ENCODE results near the gene SORL1.
A peak's percentile ranks its signal among the peaks of the same experiment; 100 is the strongest.

The SORL1 gene

DNA sequence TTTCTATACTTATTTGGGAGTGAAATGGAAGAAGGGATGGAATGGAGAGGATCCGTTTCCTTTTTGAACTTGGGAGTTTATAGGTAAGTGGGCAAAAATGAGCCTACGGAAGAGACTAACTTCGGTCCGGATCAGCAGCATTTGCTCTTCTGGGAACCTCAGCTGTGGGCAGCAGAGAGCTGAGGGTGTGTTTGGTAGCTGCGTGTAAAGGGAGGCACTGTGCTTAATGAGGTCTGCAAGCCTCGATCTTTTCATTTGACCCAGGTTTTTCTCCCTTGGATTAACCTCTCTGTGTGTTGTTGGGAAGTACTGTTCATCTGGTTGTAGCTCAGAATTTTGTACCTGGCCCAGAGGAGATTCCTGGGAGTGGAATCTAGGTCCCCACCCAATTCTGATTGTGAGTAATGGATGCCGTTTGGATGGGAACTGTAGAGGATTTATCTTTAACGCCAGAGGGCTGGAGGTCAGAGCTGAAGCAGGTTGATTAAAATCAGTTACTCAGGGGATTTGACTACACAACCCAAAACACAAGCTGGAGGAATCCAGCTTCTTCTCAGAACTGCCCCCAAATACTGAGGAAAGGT lies 202.2 kb downstream of the SORL1 start:
- TF ChIP-seq, protein P1, sequence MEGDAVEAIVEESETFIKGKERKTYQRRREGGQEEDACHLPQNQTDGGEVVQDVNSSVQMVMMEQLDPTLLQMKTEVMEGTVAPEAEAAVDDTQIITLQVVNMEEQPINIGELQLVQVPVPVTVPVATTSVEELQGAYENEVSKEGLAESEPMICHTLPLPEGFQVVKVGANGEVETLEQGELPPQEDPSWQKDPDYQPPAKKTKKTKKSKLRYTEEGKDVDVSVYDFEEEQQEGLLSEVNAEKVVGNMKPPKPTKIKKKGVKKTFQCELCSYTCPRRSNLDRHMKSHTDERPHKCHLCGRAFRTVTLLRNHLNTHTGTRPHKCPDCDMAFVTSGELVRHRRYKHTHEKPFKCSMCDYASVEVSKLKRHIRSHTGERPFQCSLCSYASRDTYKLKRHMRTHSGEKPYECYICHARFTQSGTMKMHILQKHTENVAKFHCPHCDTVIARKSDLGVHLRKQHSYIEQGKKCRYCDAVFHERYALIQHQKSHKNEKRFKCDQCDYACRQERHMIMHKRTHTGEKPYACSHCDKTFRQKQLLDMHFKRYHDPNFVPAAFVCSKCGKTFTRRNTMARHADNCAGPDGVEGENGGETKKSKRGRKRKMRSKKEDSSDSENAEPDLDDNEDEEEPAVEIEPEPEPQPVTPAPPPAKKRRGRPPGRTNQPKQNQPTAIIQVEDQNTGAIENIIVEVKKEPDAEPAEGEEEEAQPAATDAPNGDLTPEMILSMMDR (IDR thresholded peaks at IDR 0.05; ENCODE audit: low read depth, low read length), result no peak
- H3K4me3 ChIP-seq (replicated peaks in 1 of 2; ENCODE audit: low read depth in 2 of 2, low read length in 2 of 2), result no peak overlapping the region
- DNase-seq (ENCODE audit: low read depth in 2 of 2), result no peak

DNA sequence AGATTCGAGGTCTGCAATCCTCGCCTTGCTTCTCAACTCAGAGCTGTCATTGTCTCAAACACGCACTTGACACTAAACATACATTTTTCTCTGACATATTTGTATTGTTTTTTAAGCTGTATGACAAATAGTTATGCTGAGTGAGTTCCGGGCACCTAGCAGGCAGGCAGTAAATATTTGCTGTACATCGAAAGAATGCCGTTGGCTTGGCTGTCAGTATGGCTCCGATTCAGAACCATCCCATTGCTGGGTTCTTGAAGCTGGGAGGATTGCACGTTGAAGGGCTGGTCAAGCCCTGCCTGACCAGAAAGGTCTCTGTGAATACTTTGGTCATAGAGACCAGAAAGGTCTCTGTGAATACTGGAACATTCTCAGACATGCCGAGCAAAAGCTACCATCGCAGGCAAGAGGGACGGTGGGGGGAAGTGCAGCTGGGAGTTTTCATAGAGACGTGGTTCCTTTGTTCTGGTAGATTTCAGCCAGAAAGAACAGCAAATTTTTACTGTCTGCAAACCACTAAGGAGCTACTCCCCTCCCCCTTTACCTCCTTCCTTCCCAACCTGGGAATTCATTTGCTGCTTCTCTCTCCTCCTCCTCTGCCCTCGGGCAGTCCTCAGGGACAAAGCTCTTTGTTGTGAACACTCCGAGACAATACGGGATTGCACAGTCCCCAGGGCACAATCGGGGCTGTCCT lies 202.9 kb downstream of the SORL1 start:
- peak; percentile 25 to 48 for DNase-seq (ENCODE audit: low read depth in 2 of 2)
- peak overlapping the region; percentile 43 to 44 for H3K4me3 ChIP-seq (replicated peaks in 1 of 2; ENCODE audit: low read depth in 2 of 2, low read length in 2 of 2)
- TF ChIP-seq, protein P1 (IDR thresholded peaks at IDR 0.05; ENCODE audit: low read depth, low read length), result no peak

DNA sequence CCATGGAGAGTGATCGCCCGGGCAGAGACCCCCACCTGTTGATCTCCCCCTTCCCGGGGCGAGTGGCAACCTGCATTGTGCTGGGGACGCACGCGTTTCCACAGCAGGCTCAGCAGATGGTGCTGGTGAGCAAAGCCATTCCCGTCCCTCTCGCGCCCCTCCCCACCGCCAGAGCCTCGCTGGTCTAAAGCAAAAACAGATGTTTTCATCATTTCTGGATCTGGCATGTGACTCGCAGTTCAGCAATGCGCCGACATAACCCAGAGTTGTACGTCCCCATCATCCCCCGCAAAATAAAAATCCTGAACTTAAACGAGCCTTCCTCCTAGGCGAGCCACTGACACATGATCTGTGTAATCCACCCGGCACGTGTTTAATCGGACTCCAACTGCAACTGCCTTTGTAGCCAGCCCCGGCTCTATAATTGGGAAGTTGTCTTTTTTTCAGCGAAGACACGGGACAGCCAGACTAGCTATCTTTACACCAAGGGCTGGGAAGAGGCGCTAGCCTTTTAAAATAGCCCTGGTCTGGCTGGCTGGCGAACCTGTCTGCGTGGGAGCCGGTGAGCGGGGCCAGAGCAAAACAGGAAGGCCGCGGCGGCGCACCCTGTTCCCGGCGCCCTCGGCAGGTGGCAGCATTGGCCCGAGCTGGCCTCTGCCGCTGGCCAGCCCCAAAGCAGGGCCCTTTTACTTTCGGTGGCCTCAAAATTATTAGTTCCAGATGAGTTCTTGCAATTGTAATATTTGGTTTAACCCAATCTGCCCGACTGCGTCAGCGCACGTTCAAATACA lies 203.6 kb downstream of the SORL1 start:
- TF ChIP-seq, protein P1 (IDR thresholded peaks at IDR 0.05; ENCODE audit: low read depth, low read length), result peak; percentile 95
- peak; percentile 97 to 98 for DNase-seq (ENCODE audit: low read depth in 2 of 2)
- H3K4me3 ChIP-seq (replicated peaks in 1 of 2; ENCODE audit: low read depth in 2 of 2, low read length in 2 of 2), result peak overlapping the region; percentile 43 to 44

DNA sequence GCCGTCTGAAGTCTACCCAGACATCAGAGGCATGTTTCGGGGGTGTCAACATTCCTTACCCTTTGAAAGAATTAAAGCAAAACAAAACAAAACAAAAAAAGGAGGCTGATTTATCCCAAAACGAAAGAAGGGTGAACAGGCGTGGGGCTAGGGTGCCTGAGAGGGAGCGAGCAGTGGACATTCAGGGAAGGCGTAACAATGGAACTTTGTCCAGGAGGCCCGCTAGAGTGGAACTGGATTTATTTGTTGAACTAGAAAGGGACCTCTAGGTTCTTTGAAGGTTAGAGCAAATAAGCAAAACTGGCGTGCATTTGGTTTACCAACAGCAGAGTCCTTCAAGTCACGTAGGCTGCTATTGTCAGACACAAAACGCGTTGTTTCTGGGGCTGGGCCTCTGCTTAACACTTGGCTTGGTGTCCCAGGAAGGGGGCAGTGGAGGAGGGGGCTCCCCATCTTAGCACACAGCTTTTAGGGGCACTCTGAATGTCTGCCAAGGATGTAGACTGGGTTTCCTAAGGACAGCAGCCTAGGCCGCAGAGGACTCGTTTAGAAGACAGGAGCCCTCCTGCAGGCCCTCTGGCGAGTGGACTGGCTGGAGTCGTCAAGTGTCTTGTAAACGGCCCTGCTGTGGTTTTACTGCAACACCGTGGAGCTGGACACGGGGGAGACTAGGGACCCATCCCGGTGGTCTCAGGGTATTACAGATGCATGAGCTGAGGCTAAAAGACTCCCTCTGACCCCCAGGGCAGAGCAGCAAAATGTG lies 204.4 kb downstream of the SORL1 start:
- peak overlapping the region in 1 of 2 donors; percentile 28 for H3K4me3 ChIP-seq (replicated peaks in 1 of 2; ENCODE audit: low read depth in 2 of 2, low read length in 2 of 2)

DNA sequence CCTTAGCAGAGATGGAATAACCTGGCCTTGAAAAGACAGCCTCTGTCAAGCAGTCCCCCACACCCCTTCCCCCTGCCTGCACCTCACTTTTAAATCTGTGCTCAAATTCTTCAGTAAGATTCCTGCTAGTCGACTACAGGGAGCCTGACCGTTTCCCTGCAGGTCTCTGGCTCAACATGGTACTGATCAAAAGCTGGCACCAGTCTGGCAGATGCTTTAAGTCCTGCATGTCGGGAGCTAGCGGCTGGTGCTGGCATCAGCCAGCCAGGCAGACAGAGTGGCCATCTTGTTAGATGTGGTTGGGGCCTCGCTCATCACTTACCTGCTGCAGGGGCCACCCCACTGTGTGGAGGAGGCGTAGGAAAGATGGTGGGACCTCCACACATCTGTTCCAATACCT lies 205.0 kb downstream of the SORL1 start:
- no peak for DNase-seq (ENCODE audit: low read depth in 2 of 2)
- H3K4me3 ChIP-seq (replicated peaks in 1 of 2; ENCODE audit: low read depth in 2 of 2, low read length in 2 of 2), result no peak overlapping the region
- TF ChIP-seq, protein P1 (IDR thresholded peaks at IDR 0.05; ENCODE audit: low read depth, low read length), result no peak

More for the DNA sequence above, 204.4 kb downstream of the SORL1 start:
- TF ChIP-seq, protein P1 (IDR thresholded peaks at IDR 0.05; ENCODE audit: low read depth, low read length), result no peak
- no peak for DNase-seq (ENCODE audit: low read depth in 2 of 2)

DNA sequence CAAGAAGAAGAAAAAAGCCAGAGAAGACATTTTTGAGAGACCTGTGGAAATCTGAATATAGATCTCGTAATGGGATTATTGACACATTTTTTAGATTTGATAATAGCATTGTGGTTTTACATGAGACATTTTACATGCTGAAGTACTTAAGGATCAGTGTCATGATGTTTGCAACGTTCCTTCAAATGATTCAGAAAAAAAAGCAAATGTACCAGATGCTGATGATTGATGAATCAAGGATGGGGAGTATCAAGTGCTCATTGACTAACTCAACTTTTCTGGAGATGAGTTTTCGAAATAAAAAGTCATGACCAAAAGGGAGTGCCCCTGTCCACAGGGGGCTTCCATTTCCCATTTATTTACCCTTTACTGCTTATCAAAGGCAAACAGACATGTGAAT lies 207.7 kb downstream of the SORL1 start:
- TF ChIP-seq, protein P1 (IDR thresholded peaks at IDR 0.05; ENCODE audit: low read depth, low read length), result no peak
- no peak overlapping the region for H3K4me3 ChIP-seq (replicated peaks in 1 of 2; ENCODE audit: low read depth in 2 of 2, low read length in 2 of 2)
- no peak for DNase-seq (ENCODE audit: low read depth in 2 of 2)

Measured in cardiac fibroblast (primary cell).